HL-60/S4 treated with phorbol 12-myristate 13-acetate at 8.2 ng/mL for 4 days and 3 days (cell line): Measurements from ENCODE around the gene ASGR2.
"Not testable (repeated sequence)": the region's sequence is repeated elsewhere in the genome, so short reads cannot be mapped to it uniquely, and the experiment has no call there.

Experiments
- in situ Hi-C: fragments of 300-500 bp; cut with MboI; formaldehyde crosslinking; loops from 2 replicates; pipeline ENCODE4 v1.15.0; 2022; ENCODE audit warnings: low sequenced_read_pairs

ASGR2 gene

GRCh38 chr17:7127501-7127900, 12.9 kb upstream of the ASGR2 start:
- in situ Hi-C loops, result not testable (repeated sequence)

GRCh38 chr17:7126386-7126785, 11.8 kb upstream of the ASGR2 start:
- in situ Hi-C loops, result not testable (repeated sequence)

GRCh38 chr17:7124923-7125322, 10.3 kb upstream of the ASGR2 start:
- in situ Hi-C loops, result no loop called here

GRCh38 chr17:7123844-7124243, 9.2 kb upstream of the ASGR2 start:
- in situ Hi-C loops, result no loop called here

GRCh38 chr17:7122381-7122780, 7.8 kb upstream of the ASGR2 start:
- in situ Hi-C loops, result no loop called here

- in situ Hi-C loops, result not testable (repeated sequence)
These were observed 6.0 kb upstream of the ASGR2 start for GRCh38 chr17:7120635-7121034.

- in situ Hi-C loops, result no loop called here
These were observed 5.5 kb upstream of the ASGR2 start for GRCh38 chr17:7120123-7120522.

- in situ Hi-C loops, result no loop called here
These were observed 4.7 kb upstream of the ASGR2 start for GRCh38 chr17:7119314-7119713.

- in situ Hi-C loops, result no loop called here
These were observed 423 bp upstream of the ASGR2 start for GRCh38 chr17:7114875-7115614.

- in situ Hi-C loops, result no loop called here
These were observed 1.1 kb downstream of the ASGR2 start for GRCh38 chr17:7113273-7114071.

- in situ Hi-C loops, result no loop called here
These were observed 2.0 kb downstream of the ASGR2 start for GRCh38 chr17:7112510-7113108.

GRCh38 chr17:7111784-7112509, 2.7 kb downstream of the ASGR2 start:
- in situ Hi-C loops, result no loop called here

- in situ Hi-C loops, result no loop called here
These were observed 3.9 kb downstream of the ASGR2 start for GRCh38 chr17:7110617-7111306.

- in situ Hi-C loops, result no loop called here
These were observed 4.9 kb downstream of the ASGR2 start for GRCh38 chr17:7109461-7110322.

GRCh38 chr17:7108981-7109380, 5.6 kb downstream of the ASGR2 start:
- in situ Hi-C loops, result no loop called here

- in situ Hi-C loops, result no loop called here
These were observed 6.1 kb downstream of the ASGR2 start for GRCh38 chr17:7108560-7108925.

- in situ Hi-C loops, result no loop called here
These were observed 6.6 kb downstream of the ASGR2 start for GRCh38 chr17:7107795-7108559.

- in situ Hi-C loops, result no loop called here
These were observed 7.4 kb downstream of the ASGR2 start for GRCh38 chr17:7107012-7107754.
